HG02981 (cell line): ENCODE data around the gene MOV10L1.

Source experiments
- ATAC-seq: cut with Tn5 transposase; IDR thresholded peaks from one replicate; pipeline ENCODE4 v1.9.1; 2021; ENCODE audit warnings: mild to moderate bottlenecking, moderate library complexity; ENCODE audit not compliant: unreplicated experiment

Gene MOV10L1

GRCh38 chr22:50101870-50102565 is 12.2 kb downstream of the MOV10L1 start:
- ATAC-seq = no peak

GRCh38 chr22:50102946-50103345 is 13.1 kb downstream of the MOV10L1 start:
- ATAC-seq = no peak

GRCh38 chr22:50104141-50104544 is 14.3 kb downstream of the MOV10L1 start:
- no peak for ATAC-seq

GRCh38 chr22:50105208-50106100 is 15.6 kb downstream of the MOV10L1 start:
- ATAC-seq = no peak

GRCh38 chr22:50107529-50107928 is 17.7 kb downstream of the MOV10L1 start:
- no peak for ATAC-seq

GRCh38 chr22:50111056-50111455 is 21.2 kb downstream of the MOV10L1 start:
- ATAC-seq = no peak

- ATAC-seq = no peak
Measured at GRCh38 chr22:50112151-50113118, 22.6 kb downstream of the MOV10L1 start.

GRCh38 chr22:50114221-50115021 is 24.6 kb downstream of the MOV10L1 start:
- no peak for ATAC-seq

GRCh38 chr22:50115693-50116092 is 25.9 kb downstream of the MOV10L1 start:
- no peak for ATAC-seq

- no peak for ATAC-seq
Measured at GRCh38 chr22:50117168-50117762, 27.5 kb downstream of the MOV10L1 start.

- no peak for ATAC-seq
Measured at GRCh38 chr22:50118129-50118528, 28.3 kb downstream of the MOV10L1 start.

GRCh38 chr22:50118557-50119168 is 28.9 kb downstream of the MOV10L1 start:
- no peak for ATAC-seq

- no peak for ATAC-seq
Measured at GRCh38 chr22:50119169-50119767, 29.5 kb downstream of the MOV10L1 start.

- ATAC-seq = no peak
Measured at GRCh38 chr22:50119768-50120251, 30.0 kb downstream of the MOV10L1 start.

GRCh38 chr22:50121202-50121740 is 31.5 kb downstream of the MOV10L1 start:
- no peak for ATAC-seq

- no peak for ATAC-seq
Measured at GRCh38 chr22:50123119-50123518, 33.3 kb downstream of the MOV10L1 start.

- no peak for ATAC-seq
Measured at GRCh38 chr22:50125029-50125428, 35.2 kb downstream of the MOV10L1 start.

GRCh38 chr22:50129121-50129736 is 39.4 kb downstream of the MOV10L1 start:
- no peak for ATAC-seq
